HEK293 (cell line): ENCODE results near the gene PIGX.

Experiments used
- HOXC10 ChIP-seq: sonication (generic); formaldehyde crosslinking; IDR thresholded peaks from 2 replicates; pipeline ENCODE4 v1.8.1; 2023; ENCODE audit warnings: mild to moderate bottlenecking, missing genetic modification reagents
- KLF1 ChIP-seq: fragments of 450-650 bp; formaldehyde crosslinking; IDR thresholded peaks from 2 replicates; pipeline ENCODE4 v1.5.1; 2016; ENCODE audit warnings: missing biosample characterization, missing genetic modification characterization
- KLF10 ChIP-seq: fragments of 450-650 bp; IDR thresholded peaks from 2 replicates; pipeline ENCODE4 v1.5.1; 2018; ENCODE audit warnings: missing biosample characterization, mild to moderate bottlenecking, missing genetic modification characterization
- PRDM4 ChIP-seq: fragments of 450-650 bp; formaldehyde crosslinking; IDR thresholded peaks from 2 replicates; pipeline ENCODE4 v1.5.1; 2017; ENCODE audit warnings: missing biosample characterization, missing genetic modification characterization
- SP2 ChIP-seq: fragments of 450-650 bp; formaldehyde crosslinking; IDR thresholded peaks from 2 replicates; pipeline ENCODE4 v1.5.1; 2016; ENCODE audit warnings: missing biosample characterization, missing genetic modification characterization
- SP7 ChIP-seq: fragments of 450-650 bp; formaldehyde crosslinking; IDR thresholded peaks from 2 replicates; pipeline ENCODE4 v1.5.1; 2016; ENCODE audit warnings: missing biosample characterization, missing genetic modification characterization
- ZBTB26 ChIP-seq: fragments of 450-650 bp; formaldehyde crosslinking; optimal IDR thresholded peaks from 2 replicates; pipeline ENCODE3; 2016; ENCODE audit warnings: missing biosample characterization, mild to moderate bottlenecking, missing genetic modification characterization
- ZBTB48 ChIP-seq: fragments of 450-650 bp; formaldehyde crosslinking; IDR thresholded peaks from 2 replicates; pipeline ENCODE4 v1.5.1; 2016; ENCODE audit warnings: missing biosample characterization, missing genetic modification characterization
- ZFP37 ChIP-seq: fragments of 450-650 bp; formaldehyde crosslinking; IDR thresholded peaks from 2 replicates; pipeline ENCODE4 v1.5.1; 2016; ENCODE audit warnings: missing biosample characterization, missing genetic modification characterization
- ZNF148 ChIP-seq: fragments of 450-650 bp; formaldehyde crosslinking; IDR thresholded peaks from 2 replicates; pipeline ENCODE4 v1.5.0; 2017; ENCODE audit warnings: missing biosample characterization, missing genetic modification characterization, borderline replicate concordance
- ZNF2 ChIP-seq: fragments of 450-650 bp; formaldehyde crosslinking; IDR thresholded peaks from 2 replicates; pipeline ENCODE4 v1.5.1; 2016; ENCODE audit warnings: missing biosample characterization, missing genetic modification characterization
- ZNF280D ChIP-seq: fragments of 450-650 bp; formaldehyde crosslinking; IDR thresholded peaks from 2 replicates; pipeline ENCODE4 v1.5.1; 2016; ENCODE audit warnings: missing biosample characterization, missing genetic modification characterization
- ZNF302 ChIP-seq: fragments of 450-650 bp; formaldehyde crosslinking; IDR thresholded peaks from 2 replicates; pipeline ENCODE4 v1.5.1; 2016; ENCODE audit warnings: missing biosample characterization, missing genetic modification characterization, low read depth
- ZNF311 ChIP-seq: fragments of 450-650 bp; formaldehyde crosslinking; IDR thresholded peaks from 2 replicates; pipeline ENCODE4 v1.5.1; 2017; ENCODE audit warnings: missing biosample characterization, missing genetic modification characterization, borderline replicate concordance
- ZNF341 ChIP-seq: fragments of 450-650 bp; formaldehyde crosslinking; IDR thresholded peaks from 2 replicates; pipeline ENCODE4; 2016; ENCODE audit warnings: low read depth, missing biosample characterization, missing genetic modification characterization
- ZNF350 ChIP-seq: fragments of 450-650 bp; formaldehyde crosslinking; IDR thresholded peaks from 2 replicates; pipeline ENCODE4 v1.5.0; 2017; ENCODE audit warnings: missing biosample characterization, mild to moderate bottlenecking, missing genetic modification characterization
- ZNF362 ChIP-seq: fragments of 450-650 bp; formaldehyde crosslinking; IDR thresholded peaks from 2 replicates; pipeline ENCODE4 v1.5.1; 2016; ENCODE audit warnings: missing biosample characterization, missing genetic modification characterization
- ZNF426 ChIP-seq: fragments of 450-650 bp; formaldehyde crosslinking; IDR thresholded peaks from 2 replicates; pipeline ENCODE4 v1.5.1; 2017; ENCODE audit warnings: missing biosample characterization, missing genetic modification characterization, mild to moderate bottlenecking, inconsistent platforms, moderate library complexity
- ZNF600 ChIP-seq: fragments of 450-650 bp; formaldehyde crosslinking; IDR thresholded peaks from 2 replicates; pipeline ENCODE4 v1.5.1; 2016; ENCODE audit warnings: missing biosample characterization, missing genetic modification characterization
- ZNF623 ChIP-seq: fragments of 450-650 bp; formaldehyde crosslinking; IDR thresholded peaks from 2 replicates; pipeline ENCODE4 v1.5.1; 2016; ENCODE audit warnings: missing biosample characterization, missing genetic modification characterization
- ZNF626 ChIP-seq: fragments of 450-650 bp; sonication (Bioruptor Pico); formaldehyde crosslinking; IDR thresholded peaks from 2 replicates; pipeline ENCODE4 v1.5.1; 2018; ENCODE audit warnings: missing biosample characterization, missing genetic modification characterization, inconsistent platforms
- ZNF658 ChIP-seq: fragments of 450-650 bp; formaldehyde crosslinking; IDR thresholded peaks from 2 replicates; pipeline ENCODE4; 2016; ENCODE audit warnings: missing biosample characterization, missing genetic modification characterization
- ZNF677 ChIP-seq: fragments of 450-650 bp; IDR thresholded peaks from 2 replicates; pipeline ENCODE4 v1.5.0; 2018; ENCODE audit warnings: missing biosample characterization, mild to moderate bottlenecking, missing genetic modification characterization, moderate library complexity
- ZNF692 ChIP-seq: fragments of 450-650 bp; formaldehyde crosslinking; IDR thresholded peaks from 2 replicates; pipeline ENCODE4 v1.5.1; 2016; ENCODE audit warnings: missing biosample characterization, missing genetic modification characterization
- ZSCAN16 ChIP-seq: fragments of 450-650 bp; formaldehyde crosslinking; IDR thresholded peaks from 2 replicates; pipeline ENCODE4 v1.5.1; 2016; ENCODE audit warnings: missing biosample characterization, missing genetic modification characterization
- ZSCAN4 ChIP-seq: fragments of 450-650 bp; formaldehyde crosslinking; IDR thresholded peaks from 2 replicates; pipeline ENCODE4 v1.5.1; 2017; ENCODE audit warnings: missing biosample characterization, missing genetic modification characterization

Gene PIGX

GRCh38 chr3:196666001-196666867, 45.9 kb upstream of the PIGX start (continued):
- TF ChIP-seq SP2 (tag by site-specific recombination) (peak; percentile 17), ZSCAN16 (no peak), ZNF2 (tag by site-specific recombination) (peak; percentile 21; the same call in 1 of the 2 replicates), ZNF302 (no peak), ZSCAN4 (tag by site-specific recombination) (no peak), KLF1 (tag by site-specific recombination) (no peak), SP7 (0 out of 2 replicates have a peak, but pooled peaks have one; percentile 33), ZNF350 (tag by site-specific recombination) (no peak), ZNF311 (tag by site-specific recombination) (no peak), ZNF341 (no peak), PRDM4 (no peak), ZBTB48 (no peak), ZNF692 (no peak), ZFP37 (tag by site-specific recombination) (no peak), ZNF623 (tag by site-specific recombination) (no peak), ZNF626 (tag by site-specific recombination) (no peak), ZNF677 (tag by site-specific recombination) (no peak), ZBTB26 (peak; percentile 13), ZNF280D (tag by site-specific recombination) (no peak), ZNF362 (tag by site-specific recombination) (no peak), KLF10 (no peak), ZNF426 (no peak), ZNF148 (no peak), ZNF658 (tag by site-specific recombination) (no peak), HOXC10 (CRISPR knock-in tag) (no peak), ZNF600 (peak; percentile 73)
